HG03378 (cell line): ENCODE measurements around the gene ATP8B4.

ENCODE experiments used
- ATAC-seq: cut with Tn5 transposase; IDR thresholded peaks from one replicate; pipeline ENCODE4 v1.9.1; 2021; ENCODE audit warnings: mild to moderate bottlenecking, moderate library complexity; ENCODE audit not compliant: unreplicated experiment

Gene ATP8B4

DNA sequence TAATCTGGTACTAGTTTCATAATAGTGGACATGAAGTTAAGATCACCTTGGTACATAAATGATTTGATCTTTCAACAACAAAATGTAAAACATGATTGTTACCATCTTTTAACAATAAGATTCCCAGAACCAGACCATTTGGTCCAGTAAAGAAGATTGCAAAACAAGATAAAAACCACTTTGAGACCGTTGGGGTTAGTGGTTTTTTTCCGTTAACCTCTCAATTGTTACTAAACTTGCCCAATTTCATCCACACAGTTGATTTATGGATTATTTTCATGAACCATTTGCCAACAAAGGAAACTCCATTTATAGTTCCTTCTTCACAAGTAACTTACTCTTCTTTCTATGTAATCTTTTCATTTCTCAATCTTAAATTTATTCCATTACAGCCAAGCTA lies 53.8 kb downstream of the ATP8B4 start:
- ATAC-seq, result no peak

DNA sequence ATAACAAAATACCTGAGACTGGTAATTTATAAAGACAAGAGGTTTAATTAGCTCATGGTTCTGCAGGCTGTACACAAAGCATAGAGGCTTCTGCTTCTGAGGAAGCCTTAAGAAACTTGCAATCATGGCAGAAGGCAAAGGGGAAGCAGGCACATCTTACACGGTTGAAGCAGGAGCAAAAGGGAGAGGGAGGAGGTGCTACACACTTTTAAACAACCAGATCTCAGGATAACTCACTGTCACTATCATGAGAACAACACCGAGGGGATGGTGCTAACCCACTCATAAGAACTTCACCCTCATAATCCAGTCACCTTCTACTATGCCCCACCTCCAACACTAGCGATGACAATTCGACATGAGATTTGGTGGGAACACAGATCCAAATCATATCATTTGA lies 54.4 kb downstream of the ATP8B4 start:
- ATAC-seq, result no peak

DNA sequence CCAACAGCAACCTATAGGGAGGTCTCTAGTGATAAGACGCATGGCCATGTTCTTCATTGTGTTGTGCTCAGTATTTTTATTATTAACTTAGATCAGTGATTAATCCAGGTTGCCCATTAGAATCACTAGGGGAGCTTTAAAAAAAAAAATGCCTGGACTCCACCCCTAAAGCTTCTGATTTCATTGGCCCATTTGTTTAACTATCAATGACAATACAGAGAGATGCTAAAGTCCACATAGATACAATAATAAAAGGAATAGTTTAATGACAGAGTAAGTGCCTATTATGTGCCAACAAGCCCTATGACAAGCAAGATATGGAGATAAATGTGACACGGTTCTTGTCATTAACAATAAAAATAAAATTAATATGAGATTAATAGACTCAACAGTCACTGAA lies 55.8 kb downstream of the ATP8B4 start:
- no peak for ATAC-seq

DNA sequence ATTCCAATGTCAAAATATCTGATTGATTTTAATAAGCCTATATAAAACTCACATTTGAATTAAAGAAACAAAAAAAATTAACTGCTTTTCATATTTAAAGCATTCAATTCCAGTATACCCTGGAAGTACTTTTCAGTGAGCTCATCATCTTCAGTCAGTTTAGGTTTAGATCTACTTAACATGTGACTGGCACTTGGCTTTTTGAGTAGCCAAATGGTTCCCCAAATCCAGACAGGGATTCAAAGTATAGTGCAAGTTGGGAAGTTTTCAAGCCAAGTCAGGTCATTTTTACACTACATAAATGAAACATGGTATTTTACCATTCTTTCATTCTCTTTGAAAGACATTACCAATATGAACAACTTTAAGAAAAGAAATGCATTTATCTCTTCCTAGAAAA lies 57.5 kb downstream of the ATP8B4 start:
- ATAC-seq, result no peak

DNA sequence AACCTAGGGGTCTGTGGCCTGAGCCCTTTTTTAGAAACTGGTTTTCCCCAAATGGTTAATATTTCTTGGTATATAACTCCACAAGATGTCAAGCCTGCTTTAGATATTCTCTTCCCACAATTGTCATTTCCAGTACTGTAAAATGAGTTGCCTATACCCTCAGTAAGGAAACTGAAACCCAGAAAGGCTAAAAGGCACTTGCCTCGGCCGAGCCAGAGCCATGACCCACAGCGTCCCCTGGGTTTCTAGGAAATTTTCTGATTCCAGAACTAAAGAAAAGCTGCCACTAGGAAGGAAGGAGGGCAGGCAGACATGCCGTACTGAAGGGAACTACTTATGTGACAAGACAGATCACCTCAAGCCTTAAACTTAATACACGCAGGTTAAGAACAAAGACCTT lies 59.1 kb downstream of the ATP8B4 start:
- no peak for ATAC-seq

DNA sequence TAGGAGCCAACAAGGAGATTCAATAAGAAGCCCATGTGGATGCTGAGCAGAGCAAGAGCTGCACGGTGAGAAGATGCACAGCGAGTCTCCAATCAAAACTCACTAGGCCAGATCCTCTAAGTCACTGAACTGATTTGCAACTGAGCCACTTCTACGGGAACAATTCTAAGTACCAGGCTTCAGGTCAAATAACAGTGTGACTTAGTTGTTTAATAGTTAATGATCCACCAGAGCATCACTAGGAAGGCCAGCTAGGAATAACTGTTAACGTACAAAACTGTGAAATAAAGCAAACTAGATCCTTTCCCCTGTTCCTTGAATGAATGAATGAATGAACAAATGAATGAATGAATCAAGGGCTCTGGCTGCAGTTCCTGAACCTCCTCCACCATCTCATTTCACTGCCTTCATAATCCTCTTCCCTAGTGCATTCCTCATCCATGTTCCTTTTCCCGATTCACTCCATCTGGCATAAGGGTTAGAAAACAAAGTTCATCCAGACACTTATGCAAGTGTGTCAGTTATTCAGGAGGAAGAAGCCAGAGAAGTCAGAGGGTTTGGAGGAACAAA lies 59.7 kb downstream of the ATP8B4 start:
- no peak for ATAC-seq

DNA sequence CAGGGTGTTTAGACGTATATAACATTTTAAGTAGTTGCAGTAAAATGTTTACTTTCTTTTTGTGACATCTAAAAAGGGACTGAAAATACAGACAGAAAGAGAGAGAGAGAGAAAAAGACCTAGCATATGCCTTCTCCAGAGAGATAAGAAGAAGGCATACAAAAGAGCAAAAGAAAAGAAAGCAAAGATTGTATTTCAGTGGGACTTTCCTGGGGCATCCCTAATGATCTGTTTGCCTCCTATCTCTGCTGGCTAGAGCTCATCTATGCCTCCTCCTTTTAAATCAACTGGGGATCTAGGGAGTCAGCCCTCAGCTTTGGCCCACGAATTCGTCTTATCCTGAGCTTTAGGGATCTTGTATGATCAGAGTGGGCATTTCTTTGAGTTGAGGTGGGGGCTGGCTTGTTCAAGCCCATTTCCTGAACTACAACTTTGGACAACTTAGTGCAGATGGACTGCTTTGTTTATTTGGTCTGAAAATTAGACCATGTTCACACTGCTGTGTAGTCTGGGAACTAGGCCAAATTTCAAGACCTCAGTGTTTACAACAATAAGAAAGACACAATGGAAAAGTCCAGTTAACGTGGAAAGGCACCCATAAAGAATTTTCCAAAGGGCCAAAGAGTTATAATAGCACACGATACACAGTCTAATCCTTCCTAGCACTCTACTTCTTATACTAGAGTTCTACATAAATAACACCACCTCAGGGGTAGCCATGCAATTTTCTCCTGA lies 61.0 kb downstream of the ATP8B4 start:
- no peak for ATAC-seq

DNA sequence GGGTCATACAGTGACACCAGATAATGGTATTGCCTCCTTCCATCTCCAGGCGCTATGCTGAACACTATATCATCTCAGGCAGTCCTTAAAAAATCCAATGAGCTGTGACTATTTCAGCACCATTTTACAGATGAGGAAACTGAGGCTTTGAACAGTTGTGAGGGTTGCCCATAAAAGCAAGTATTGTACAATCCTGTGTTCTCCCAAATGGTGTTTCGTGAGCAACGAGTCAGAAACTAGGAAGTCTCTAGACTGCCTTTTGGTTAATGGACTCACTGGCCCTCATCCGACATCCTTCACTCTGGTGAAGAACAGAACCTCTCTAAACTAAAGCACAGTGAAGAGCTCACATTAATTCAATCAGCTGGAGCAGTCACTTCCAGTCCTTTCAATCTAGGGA lies 61.8 kb downstream of the ATP8B4 start:
- ATAC-seq, result no peak

DNA sequence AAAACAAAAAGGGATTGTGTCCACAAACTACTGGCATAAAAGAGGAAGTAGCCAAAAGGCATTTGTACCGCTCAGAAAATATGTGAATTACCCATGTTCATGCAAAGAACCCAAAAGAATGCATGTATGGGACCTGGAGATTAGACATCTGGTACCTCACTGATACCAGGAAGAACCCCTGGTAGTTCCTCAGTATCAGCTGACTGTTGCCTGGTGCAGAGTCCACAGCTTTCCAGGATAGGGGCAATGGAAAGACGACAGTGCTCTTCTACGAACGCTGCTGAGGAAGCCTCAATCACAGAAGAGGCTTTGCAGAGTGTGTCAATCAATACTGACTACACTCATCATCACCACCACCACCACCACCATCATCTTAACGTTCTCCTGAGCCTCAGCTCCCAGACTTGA lies 63.3 kb downstream of the ATP8B4 start:
- ATAC-seq, result no peak

DNA sequence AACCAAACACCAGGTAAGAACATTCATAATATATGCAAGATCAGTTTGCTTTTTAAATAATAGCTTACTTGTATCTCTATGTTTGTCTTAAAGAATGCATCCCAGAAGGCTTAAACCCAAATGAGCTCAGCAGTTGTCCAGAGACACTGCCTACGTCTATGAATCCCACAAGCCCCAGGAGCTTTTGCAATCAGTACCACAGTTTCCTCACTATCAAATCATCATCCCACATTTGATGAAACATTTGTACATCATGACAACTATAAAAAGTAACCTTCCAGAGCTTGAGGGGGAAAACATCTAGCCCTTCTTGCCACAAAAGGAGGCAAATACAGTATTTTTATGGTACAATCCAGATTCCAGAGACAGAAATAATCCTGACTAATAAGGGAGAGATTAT lies 63.7 kb downstream of the ATP8B4 start:
- no peak for ATAC-seq

DNA sequence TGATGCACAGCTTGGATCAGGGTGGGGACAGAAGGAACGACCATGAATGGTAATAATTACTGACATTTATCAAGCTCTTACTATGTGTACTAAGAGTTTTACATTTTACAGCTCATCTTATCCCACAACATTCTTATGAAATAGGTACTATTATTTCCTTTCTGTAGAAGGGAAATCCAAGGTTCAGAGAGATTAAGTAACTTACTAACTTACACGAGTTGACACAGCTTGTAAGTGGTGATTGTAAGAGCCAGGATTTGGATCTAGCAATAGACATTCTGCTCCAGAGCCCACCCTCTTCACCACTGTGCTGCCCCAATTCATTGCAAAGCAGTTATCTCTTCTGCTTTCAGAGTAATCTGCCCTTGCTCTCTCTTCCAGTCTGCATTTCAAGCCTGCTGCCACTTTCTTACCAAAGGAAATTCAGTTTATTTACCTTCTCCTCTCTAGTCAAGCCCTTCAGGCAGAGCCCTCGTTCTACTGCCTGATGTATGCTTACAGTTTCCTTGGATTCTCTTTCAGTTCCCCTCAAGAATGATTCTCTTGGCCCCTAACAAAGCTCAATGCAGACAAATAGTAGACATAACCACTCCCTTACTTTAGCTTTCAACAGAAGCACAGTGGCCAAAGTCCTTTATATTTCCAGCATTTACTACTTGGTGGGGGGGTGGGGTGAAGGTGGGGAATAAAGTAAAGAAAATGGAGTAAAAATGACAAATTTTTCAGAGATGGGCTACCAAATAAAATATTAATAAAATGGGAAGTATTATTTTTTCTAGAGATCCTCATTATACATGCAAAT lies 65.8 kb downstream of the ATP8B4 start:
- no peak for ATAC-seq

DNA sequence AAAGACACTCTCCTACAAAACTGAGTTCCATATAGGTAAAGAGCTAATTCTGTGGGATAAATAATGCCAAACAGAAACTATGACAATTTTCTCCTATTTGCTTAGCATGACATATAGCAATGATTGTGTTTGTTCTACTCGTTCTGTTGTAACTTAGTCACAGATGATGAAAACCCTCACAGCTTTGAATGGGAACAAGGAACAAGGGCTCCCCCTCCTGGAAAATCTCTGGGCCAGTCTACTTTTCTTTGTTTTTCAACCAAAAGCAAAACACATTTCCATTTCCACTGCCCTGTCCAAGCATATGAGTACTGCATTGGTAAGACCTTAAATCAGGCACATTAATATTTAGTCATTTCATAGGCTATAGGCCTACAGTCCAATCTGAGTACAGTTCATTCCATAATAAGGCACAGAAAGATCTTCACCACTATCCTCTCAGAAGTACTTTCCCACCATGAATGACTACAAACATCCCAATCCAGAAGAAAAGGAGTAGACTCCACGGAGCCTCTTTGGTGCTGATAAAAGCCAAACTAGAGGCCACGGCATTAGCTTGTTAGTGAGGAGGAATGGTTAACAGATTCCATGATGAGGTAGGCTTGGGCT lies 67.1 kb downstream of the ATP8B4 start:
- ATAC-seq, result no peak

DNA sequence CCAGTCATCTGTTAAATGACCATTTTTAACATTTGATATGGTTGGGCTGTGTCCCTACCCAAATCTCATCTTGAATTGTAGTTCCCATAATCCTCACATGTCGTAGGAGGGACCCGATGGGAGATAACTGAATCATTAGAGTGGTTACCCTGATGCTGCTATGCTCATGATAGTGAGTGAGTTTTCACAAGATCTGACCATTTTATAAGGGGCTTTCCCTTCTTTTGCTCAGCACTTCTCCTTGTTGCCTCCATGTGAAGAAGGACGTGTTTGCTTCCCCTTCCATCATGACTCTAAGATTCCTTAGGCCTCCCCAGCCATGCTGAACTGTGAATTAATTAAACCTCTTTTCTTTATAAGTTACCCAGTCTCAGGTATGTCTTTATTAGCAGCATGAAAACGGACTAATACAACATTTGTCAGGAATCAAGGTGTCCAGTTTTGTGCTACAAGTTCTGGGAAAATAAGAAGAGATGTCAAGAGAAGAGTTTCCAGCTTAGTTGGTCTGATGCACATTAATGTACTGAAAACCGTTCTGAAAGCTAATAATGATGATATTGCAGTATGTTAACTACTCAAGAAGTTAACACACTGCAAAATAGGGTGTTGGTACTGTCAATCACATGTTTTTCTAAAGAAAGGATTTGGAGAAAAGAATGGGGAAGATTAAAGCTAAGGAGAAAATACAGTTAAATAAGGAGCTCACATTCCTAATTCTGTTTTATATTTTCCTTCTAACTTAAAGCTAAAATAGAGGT lies 67.9 kb downstream of the ATP8B4 start:
- ATAC-seq, result no peak

DNA sequence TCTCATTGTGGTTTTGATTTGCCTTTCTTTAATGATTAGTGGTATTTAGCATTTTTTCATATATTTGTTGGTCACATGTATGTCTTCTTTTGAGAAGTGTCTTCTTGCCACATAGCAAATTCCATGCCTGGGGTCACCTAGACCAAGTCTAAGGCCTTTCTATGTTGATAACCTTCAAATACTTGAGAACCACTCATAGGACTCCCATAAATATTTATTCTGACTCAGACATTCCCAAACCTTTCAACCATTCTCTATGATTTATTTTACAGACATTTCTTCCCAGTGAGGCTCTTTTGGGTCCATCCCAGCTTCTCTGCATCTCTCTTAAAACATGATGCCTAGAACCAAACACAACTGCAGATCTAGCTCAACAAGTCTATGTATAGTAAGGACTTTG lies 69.2 kb downstream of the ATP8B4 start:
- no peak for ATAC-seq

DNA sequence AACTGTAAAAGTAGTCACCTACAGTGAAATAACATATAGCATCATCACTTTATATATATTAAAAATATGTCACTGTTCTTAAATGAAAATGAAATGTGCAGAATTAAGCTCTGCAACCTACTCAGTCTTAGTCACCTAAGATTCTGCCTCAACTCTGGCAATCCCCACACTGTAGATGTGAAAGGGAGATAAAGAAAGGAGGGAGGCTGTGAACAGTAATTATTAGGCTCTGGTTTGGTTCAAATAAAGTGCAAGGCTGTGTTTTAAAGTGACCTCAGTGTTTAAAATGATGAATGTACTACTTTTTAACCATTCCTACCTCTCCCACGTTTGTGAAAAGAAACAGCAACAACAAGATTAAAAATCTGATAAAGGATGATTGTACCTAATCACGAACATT lies 72.2 kb downstream of the ATP8B4 start:
- no peak for ATAC-seq

DNA sequence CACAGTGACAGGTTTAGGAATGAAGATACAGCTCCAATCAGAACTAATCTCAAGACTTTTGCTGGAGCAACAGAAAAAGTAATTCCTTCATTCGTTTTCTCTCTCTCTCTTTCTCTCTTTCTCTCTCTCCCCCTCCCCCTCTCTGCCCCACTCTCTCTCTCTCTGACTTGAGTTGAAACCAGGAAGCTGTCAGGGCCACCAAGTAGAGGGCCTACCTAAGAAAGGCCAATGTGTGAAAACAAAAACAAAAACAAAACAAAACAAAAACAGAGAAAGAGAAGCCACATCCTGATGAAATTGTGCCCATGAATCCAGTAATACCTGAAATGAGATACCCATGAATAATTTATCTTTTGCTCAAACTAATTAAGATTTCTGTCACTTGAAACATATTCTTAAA lies 72.9 kb downstream of the ATP8B4 start:
- ATAC-seq, result no peak

DNA sequence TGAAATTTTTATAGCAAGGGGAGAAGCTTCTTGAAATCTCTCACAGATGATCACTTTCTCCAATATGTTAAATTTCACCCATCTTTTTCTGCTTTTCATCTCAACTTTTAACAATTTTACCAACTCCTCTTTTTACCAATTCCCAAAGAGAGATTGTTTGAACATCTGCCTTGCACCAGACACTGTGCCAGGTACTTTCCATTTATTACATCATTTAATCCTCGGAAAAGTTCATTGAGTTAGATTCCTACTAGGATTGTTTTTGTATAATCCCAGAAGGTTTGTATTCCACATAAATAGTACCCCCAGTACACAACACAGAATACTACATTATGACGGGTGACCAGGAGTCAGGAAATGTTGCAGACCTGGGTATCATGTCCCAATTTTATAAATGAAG lies 74.1 kb downstream of the ATP8B4 start:
- no peak for ATAC-seq

DNA sequence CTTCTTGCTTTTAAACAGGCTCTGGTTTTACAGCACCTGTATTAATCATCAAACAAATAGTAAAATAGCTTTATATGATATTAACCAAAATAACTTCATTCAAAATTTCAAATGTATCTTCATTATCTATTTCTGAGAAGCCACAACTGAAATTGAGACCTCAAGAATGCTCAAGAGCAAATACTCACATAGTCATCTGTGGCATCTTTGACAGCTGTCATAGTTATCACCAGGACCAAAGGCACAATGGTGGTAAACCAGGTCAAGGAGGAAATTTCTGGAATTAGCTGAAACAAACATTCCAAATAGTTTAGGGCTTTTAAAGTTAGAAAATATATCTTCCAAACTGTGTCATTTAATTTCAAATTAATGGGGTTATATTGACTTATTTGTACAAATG lies 74.6 kb downstream of the ATP8B4 start:
- no peak for ATAC-seq

DNA sequence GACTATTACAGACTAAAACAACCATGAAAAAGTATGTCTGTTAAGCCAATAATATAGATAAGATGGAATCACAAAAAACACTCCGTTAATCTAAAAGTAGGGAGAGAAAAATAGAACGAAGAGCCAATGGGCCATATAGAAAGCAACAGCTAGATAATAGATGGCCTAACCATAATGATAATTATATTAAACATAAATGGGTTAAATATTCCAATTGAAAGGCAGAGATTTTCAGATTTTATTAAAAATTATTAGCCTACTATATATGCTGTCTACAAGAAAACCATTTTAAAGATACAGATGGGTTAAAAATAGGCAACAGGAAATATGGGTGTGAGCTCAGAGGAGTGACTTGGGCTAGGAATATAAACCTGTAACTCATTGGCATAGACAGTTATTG lies 76.3 kb downstream of the ATP8B4 start:
- ATAC-seq, result no peak

DNA sequence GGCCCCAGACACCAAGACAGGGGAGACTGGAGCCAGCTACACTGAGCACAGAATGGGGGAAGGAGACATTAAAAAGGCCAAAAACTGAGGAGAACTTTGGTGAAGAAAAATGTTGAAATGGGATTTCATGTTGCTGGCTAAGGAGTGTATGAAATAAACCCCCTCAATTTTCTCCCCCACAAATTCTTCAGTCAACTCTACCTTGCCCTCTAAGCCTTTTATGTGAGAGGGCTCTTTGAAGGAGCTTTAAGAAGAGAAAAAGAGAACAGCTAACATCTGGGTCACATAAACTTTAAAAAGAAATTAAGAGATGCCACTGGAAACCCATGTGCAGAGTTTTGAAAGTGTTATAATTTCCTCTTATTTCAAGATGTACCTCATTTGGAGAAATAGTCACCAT lies 88.6 kb downstream of the ATP8B4 start:
- no peak for ATAC-seq

DNA sequence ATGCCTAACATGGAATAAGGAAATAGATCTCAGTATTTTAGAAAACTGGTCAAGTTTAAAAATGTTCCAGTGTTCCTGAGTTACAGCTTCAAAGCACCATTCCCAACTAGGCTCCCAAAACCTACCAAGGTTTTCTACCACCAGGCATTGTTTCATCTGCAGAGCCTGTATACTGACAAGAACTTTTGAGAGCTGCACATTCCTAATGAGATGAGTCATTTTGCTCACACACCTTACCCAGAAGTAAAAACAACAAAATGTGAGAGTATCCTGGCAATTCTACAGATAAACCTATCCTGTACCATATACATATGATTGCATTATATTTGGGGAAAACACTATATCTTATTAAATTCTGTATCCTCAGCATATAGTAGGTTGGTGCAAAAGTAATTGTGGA lies 90.7 kb downstream of the ATP8B4 start:
- no peak for ATAC-seq
